Fibroblast of peridontal ligament (primary cell): ENCODE results near the gene MED23.
"Not testable (repeated sequence)": the region's sequence is repeated elsewhere in the genome, so short reads cannot be mapped to it uniquely, and the experiment has no call there.

Experiments
- DNase-seq: peaks from one replicate; pipeline ENCODE4 v3.0.0-alpha.2; 2010; ENCODE audit errors: extremely low read depth

MED23 gene

DNA sequence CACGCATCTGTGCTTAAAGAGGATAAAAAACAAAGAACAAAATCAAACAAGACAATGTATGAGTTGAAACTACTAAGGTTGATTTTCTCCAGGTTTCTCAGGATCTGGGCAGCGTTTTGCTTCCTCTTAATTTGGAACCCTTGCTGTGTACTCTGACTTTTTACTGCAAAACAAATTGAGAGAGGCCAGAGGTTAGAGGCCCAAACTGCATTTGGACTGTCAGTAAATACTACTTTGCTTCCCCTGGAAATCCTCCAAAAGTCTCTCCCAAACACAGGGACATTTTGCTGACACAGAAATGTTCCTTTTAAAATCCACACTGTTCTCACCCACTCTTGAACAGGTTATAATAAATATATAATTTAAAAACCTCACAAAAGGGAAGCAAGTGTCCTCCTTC lies 53.9 kb downstream of the MED23 start:
- DNase-seq = no peak

DNA sequence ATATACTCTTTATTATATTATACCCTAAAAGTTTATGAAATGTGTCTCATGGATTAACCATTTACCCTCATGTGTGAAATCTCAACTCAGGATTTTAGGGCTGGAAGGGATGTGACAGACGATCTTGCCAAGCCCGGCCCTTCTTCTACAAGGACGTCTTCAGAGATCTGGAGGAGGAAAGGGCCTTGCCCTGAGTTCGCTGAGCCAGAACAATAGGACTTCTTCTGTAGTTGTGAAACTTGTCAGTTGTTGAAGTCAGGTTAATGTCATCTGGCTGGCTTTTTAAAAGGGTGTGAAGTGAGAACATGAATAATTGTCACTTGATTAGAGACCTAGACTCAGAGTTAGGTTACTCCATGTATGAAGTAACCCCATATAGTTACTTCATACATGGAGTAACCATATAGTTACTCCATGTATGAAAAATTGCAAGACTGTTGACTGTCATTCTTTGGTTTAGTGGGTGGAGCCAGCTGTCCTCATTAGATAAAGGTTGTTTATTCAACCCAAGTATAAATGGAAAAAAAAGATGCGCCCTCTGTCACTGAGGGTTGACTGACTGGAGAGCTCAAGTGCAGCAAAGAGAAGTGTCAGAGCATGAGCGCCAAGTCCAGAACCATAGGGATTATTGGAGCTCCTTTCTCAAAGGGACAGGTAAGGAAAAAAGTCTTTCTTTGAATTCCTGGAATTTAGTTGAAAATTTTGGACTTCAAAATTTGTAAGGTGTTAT lies 55.2 kb downstream of the MED23 start, which contains the start of gene ARG1:
Gene ARG1, plus strand, starts transcription at position 541 of the 730 bp plus-strand sequence. Its CDS starts 57 bp downstream, at position 598.
- no peak for DNase-seq

DNA sequence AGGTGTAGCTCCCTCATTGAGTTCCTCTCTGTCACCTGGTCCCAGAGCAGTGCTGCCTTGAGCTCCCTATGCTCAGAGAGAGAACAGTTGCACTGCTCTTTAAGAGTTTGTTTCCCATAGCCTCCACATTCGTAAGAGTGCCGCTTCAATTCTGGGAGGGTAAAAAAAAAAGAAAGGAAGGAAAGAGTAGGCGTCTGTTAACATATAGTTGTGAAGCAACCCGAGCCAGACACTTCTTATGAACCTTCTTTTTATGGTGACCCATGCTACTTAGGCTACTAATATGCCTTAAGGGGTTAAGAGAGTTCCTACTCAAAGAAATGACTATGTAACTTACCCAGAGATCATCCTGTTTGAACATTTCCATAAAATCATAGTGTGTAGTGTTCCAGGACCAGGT lies 59.3 kb downstream of the MED23 start:
- no peak for DNase-seq

DNA sequence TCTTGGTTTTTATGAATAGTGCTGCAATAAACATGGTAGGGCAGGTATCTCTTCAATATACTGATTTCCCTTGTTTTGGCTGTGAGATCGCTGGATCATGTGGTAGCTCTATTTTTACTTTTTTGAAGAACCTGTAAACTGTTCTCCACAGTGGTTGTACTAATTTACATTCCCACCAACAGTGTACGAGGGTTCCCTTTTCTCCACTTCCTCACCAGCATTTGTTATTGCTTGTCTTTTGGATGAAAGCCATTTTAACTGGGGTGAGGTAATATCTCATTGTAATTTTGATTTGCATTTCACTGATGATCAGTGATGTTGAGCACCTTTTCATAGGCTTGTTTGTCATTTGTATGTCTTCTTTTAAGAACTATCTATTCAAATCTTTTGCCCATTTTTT lies 63.0 kb downstream of the MED23 start:
- DNase-seq = no peak

DNA sequence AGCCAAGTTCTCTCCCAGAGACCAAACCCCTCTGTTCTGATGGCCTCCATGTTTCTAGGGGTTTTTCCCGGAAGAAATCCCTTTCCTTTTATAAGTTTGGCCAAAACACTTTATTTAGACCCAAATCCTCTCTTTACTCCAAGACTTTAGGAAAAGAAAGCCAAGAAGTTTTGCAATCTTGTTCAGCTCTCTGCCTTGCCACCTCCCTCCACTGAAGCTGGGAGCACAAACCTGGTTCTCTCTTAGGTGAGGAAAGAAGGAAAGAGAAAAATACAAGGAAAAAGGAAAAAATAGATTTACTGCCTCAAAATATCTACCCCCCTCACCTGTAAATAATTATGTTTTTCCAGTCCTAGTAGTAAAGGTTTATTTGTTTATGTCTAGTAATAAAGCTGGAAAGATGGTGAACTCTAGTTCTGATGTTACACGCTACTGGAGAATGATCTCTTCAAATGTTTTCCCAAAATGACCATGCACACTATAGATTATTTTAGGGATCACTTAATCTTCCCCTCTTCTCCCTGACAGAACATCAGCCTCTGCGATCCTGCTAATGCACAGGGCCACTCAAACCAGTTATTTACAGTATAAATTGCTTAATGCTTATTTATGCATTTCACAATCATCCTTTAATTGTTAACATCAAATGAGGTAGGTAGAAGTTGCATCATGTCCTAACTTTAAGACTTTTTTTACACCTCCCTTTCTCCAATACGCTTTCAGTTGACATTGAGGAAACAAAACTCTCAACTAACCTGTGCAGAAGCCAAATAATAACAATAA lies 65.9 kb downstream of the MED23 start:
- no peak for DNase-seq

DNA sequence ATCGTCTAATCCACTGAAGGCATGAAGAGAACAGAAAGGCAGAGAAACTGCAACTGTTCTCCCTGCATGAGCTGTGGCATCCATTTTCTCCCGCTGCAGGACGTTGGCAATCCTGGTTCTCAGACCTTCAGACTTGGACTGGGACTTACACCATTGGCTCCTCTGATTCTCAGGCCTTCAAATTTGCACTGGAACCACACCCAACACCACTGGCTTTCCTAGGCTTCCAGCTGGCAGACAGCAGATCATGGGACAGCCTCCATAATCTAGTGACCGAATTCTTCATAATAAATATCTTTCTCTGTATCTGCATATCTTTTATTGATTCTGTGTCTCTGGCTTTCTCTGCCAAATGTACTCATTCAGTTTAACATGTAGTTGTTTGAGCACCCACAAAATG lies 69.1 kb downstream of the MED23 start:
- DNase-seq = no peak

DNA sequence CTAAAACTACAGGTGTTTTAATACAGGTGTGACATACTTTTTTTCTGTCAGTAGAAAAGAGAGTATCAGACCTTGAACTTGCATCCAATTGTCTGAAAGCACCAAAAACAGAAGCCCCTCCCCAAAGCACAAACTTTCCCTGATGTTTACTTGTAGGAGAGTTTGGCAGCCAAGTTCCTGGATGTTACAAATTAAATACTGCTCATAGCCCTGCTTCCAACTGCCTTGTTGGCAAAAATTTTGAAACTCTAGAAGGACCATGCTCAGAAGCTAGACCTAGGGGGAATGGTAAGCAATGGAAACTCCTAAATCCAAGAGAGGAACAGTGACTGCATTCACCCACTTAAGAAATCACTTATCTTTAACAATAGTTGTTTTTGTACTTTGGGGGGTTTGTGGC lies 72.0 kb downstream of the MED23 start:
- peak; percentile 50 for DNase-seq

DNA sequence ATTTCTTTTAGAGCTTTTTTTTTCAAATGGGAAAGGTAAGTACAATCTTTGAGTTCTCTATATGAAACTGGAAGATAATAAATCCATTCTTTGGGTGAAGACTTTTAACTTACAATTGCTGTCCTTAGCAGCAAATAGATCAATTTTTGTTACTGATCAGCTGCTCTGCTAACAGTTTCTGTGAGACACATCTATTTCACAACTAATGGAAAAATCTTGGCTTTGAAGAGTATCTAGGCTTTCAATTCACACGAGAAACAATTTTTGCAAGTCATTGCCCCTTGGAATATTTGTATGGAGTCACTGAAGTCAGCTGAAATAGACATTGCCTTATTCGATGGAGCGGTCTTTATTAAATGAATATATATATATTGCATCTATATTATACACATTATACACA lies 75.5 kb downstream of the MED23 start:
- DNase-seq = no peak

DNA sequence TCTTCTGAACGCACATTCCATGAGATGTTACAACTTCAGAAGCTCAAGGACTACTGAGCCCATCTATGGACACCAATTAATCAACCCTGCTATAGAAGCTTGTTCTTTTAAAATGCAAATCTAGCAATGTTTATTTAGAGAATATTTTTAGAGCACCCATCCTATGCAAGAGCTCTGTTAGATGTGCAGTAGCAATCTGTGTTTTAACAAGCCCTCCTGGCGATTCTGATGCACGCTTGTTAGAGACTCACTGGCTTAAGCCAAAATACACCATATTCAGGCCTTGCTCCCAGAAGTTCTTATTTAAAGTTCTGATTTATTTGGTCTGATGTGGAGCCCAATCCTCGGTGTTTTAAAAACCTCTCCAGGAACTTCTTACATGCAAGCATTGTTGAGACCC lies 76.1 kb downstream of the MED23 start:
- DNase-seq = no peak

DNA sequence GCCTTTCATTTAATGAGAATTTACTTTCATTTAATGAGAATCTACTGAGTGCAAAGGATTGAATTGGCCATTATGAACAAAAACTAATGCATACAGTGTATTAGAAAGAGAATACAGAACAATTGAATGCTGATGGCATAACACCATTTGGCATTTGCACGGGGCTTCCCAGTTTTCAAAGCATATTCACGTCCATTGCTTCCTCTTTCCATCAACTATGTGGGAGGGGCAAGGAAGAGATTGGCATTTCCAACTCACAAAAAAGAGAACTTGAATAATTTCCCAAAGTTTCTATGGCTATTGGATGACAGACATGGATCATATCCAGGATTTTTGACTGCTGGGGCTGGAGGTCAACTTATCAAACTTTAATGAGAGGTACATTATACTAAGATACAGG lies 78.2 kb downstream of the MED23 start:
- no peak for DNase-seq

DNA sequence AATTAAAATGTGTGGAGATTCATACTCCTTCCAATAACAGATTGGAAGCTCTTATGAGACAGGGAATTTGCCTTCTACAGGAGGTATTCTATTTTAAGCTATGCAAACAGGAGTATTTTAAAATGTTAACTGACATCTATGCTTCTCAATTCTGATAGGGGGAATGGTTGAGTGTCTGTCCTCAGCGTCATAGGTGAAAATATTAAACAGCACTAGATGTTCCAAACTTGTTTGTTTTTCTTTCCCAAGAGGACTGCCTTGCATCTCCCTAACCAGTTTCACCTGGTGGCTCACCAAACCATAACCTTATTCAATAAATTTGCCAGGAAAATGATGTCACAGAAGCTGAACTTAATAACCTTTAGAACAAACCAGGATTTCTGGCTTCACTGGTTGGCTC lies 79.6 kb downstream of the MED23 start:
- DNase-seq = no peak

DNA sequence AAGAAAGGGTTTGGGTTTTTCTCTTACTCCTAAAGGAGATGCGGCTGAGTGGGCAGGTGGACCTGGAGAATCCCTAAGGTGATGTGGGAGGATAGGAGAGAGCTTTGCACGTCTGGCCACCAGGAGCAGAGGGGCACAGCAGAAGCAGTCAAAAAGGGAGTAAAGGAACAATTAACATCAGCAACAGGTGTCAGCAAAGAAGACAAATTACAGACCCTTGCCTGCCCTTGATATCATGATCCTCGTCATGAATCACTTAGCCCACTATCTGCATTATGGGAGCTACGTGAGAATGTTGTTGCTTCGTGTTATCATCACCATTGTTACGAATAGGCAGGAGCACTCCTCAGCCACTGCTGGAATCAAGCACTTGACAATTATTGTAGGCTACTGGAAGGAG lies 80.6 kb downstream of the MED23 start:
- DNase-seq = no peak

DNA sequence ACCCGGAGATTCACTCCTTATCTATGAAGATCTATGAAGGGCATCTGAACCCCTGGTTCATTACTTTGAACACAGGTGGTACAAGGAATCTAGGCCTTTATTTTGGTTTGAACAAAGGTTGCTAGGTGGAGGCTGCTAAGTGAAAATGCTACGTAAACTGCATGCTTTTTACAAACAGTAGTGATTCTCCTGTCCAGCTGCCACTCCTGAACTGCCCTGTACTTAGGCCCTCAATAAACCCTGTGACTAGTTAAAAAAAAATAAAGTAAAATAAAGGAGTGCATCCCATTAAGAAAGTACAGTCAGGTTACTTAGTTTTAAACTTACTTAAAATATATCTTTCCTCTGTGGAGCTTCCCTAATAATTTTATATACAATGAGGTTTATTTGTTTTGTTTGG lies 82.7 kb downstream of the MED23 start:
- no peak for DNase-seq

DNA sequence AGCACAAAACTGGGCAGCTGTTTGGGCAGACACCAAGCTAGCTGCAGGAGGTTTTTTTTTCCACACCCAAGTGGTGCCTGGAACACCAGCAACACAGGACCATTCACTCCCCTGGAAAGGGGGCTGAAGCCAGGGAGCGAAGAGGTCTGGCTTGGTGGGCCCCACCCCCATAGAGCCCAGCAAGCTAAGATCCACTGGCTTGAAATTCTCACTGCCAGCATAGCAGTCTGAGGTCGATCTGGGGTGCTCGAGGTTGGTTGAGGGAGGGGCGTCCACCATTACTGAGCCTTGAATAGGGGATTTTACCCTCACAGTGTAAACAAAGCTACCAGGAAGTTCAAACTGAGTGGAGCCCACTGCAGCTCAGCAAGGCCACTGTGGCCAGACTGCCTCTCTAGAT lies 89.4 kb downstream of the MED23 start:
- DNase-seq = not testable (repeated sequence)

DNA sequence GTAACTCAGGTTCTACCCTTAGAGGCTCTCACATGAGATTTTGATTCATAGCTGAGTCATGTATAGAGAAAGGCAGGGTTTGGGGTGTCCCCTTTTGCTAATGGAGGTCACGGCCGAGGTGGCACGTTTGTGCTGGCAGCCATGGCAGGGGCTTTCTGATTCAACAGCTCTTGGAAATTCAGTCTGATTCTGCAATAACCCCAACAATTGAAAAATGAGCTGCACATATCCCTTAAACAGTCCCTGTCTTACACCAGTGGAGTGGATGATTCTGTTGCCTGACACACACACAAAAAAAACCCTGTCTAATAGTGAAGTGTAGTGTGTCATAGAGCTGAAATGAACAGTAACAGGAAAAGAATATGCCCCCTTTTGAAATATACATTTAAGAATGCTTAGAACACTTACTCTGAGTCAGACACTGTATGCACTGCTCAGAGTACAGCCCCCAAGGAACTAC lies 95.4 kb downstream of the MED23 start:
- DNase-seq = no peak

DNA sequence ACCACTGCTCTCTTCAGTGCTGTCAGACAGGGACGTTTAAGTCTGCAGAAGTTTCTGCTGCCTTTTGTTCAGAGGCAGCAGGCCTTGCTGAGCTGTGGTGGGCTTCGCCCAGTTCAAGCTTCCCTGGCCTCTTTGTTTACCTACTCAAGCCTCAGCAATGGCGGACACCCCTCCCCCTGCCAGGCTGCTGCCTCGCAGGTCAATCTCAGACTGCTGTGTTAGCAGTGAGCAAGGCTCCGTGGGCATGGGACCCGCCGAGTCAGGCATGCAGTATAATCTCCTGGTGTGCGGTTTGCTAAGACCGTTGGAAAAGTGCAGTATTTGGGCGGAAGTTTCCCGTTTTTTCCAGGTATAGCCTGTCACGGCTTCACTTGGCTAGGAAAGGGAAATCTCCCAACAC lies 96.4 kb downstream of the MED23 start:
- DNase-seq = not testable (repeated sequence)

DNA sequence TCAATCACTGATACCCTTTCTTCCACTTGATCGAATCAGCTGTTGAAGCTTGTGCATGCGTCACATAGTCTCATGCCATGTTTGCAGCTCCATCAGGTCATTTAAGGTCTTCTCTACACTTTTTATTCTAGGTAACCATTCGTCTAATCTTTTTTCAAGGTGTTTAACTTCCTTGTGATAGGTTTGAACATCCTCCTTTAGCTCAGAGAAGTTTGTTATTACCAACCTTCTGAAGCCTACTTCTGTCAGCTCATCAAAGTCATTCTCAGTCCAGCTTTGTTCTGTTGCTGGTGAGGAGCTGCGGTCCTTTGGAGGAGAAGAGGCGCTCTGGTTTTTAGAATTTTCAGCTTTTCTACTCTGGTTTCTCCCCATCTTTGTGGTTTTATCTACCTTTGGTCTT lies 97.1 kb downstream of the MED23 start:
- not testable (repeated sequence) for DNase-seq

DNA sequence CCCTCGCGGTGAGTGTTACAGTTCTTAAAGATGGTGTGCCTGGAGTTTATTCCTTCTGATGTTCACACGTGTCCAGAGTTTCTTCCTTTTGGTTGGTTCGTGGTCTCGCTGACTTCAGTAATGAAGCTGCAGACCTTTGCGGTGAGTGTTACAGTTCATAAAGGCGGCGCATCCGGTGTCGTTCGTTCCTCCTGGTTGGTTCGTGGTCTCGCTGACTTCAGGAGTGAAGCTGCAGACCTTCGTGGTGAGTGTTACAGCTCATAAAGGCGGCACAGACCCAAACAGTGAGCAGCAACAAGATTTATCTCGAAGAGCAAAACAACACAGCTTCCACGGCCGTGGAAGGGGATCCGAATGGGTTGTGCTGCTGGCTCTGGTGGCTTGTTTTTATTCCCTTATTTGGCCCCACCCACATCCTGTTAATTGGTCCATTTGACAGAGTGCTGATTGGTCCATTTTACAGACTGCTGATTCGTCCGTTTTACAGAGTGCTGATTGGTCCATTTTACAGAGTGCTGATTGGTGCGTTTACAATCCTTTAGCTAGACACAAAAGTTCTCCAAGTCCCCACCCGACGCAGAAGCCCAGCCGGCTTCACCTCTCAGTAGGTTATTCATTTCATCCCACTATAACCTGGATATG lies 103.2 kb downstream of the MED23 start:
- DNase-seq = no peak

DNA sequence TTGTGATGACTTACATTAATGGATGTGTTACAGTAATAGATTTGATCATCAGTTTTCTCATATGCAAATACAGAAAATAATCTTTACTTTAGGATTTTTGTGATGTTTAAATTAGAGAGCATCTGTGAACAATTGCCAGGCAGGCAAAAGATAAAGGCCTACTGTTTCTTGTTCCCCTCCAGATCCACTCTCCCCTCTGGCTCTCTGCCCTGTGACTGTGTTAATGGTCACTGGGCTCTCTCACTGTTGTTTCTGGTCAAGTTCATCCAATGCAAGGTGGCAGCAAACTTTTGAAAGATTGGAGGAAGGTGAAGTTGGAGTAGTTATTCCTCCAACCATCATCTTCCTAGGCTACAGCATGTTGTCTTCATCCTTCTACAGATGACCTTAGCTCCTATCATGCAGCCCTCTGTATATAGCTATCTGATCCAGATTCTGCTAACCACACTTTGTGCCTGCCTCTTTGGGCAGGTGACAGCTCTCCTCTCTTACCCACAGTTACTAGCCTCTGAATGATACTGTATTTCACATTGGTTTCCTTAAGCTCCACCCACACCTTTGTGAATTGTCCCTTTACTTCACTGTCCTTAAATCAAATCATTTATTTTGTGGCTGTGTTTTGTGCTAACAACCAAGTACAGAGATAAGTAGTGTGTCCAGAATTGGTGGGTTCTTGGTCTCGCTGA lies 103.9 kb downstream of the MED23 start:
- DNase-seq = no peak
